ENCODE measurements around the gene SLC11A2. TPM values are rescaled to one million over a fixed set of nuclear protein-coding genes. Genes with fewer than 3 reads are reported as not detected.

The SLC11A2 gene
- total and polyA plus RNA-seq, 2 of the 8 experiments (the other 6 are each of a cell fraction or from before 2014, with no cell fraction given): 55.0 to 61.5 TPM

DNA sequence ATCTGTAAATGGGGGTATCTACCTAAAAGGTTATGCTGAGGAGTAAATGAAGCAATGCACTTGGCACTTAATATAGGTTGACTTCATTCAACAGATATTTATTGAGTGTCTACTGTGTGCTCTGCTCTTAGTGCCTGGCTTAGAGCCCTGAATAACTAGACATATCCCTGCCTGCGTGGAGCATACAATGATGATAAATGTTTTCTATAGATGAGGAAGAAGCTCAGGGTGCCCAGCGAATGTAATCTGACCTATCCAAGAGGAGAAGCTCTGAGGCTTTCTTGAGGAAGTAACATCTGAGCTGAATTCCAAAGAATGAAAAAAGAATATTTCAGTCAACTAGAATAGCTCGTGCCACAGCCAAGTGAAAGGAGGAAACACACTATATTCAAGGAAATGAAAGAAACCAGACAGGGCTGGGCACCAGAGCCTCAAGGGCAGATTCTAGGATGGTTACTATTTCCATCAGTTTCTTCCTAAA lies 91.8 kb downstream of the SLC11A2 start:
- Histone ChIP-seq H3K4ac (replicated peaks; ENCODE audit: insufficient read length, low read depth, low read length) (no peak overlapping the region), H3K27me3 (replicated peaks in 1 of 4; ENCODE audit: control insufficient read depth in 3 of 4, extremely low read depth in 1 of 4, insufficient read depth in 3 of 4, low read length in 3 of 4) (no peaks in the 10 kb centered on the region), H3K18ac (ENCODE audit: extremely low read depth, low read length) (no peak overlapping the region), H3K79me1 (ENCODE audit: low read depth, low read length) (no peaks in the 10 kb centered on the region), H4K8ac (ENCODE audit: extremely low read depth, insufficient read depth, low read length) (no peak overlapping the region), H3K79me2 (ENCODE audit: control insufficient read depth in 1 of 2, insufficient read depth in 2 of 2, low read length in 2 of 2) (no peaks in the 10 kb centered on the region), H2BK15ac (ENCODE audit: low read length) (no peak overlapping the region), H4K5ac (ENCODE audit: insufficient read length, low read depth, low read length) (no peak overlapping the region), H3K4me3 (ENCODE audit: extremely low read depth in 1 of 4, insufficient read depth in 2 of 4, low read depth in 3 of 4, low read length in 4 of 4) (no peak overlapping the region), H3K36me3 (ENCODE audit: control insufficient read depth in 2 of 4, insufficient read depth in 4 of 4, low read length in 3 of 4) (no peaks in the 10 kb centered on the region), H2BK20ac (ENCODE audit: low read length) (no peak overlapping the region), H3K4me2 (ENCODE audit: insufficient read depth in 1 of 2, low read depth in 2 of 2, low read length in 2 of 2) (no peak overlapping the region), H3K56ac (replicated peaks; ENCODE audit: insufficient read length, low read depth, low read length) (no peak overlapping the region), H2AFZ (ENCODE audit: low read length) (no peak overlapping the region), H2BK120ac (replicated peaks; ENCODE audit: low read depth, low read length) (no peak overlapping the region), H2AK5ac (ENCODE audit: low read depth, low read length) (no peak overlapping the region), H3K23me2 (ENCODE audit: low read depth, low read length) (no peaks in the 10 kb centered on the region), H3K14ac (ENCODE audit: insufficient read length) (no peak overlapping the region), H2BK12ac (ENCODE audit: low read depth, low read length) (no peak overlapping the region), H3K23ac (ENCODE audit: insufficient read length) (no peak overlapping the region), H3K4me1 (replicated peaks in 1 of 4; ENCODE audit: control insufficient read depth in 3 of 4, insufficient read depth in 4 of 4, low read length in 3 of 4) (no peaks in the 10 kb centered on the region), H4K20me1 (replicated peaks in 1 of 2; ENCODE audit: control insufficient read depth in 1 of 2, insufficient read depth in 2 of 2, low read length in 2 of 2) (no peaks in the 10 kb centered on the region), H3K9me3 (ENCODE audit: insufficient read depth in 2 of 2, low read depth in 1 of 2, low read length in 1 of 2) (no peaks in the 10 kb centered on the region), H3K27ac (ENCODE audit: low read depth, low read length) (no peak overlapping the region), H3K9ac (replicated peaks in 1 of 4; ENCODE audit: extremely low read depth in 1 of 4, low read depth in 3 of 4, low read length in 3 of 4) (no peak overlapping the region), H2BK5ac (ENCODE audit: low read depth, low read length) (no peak overlapping the region), H4K91ac (replicated peaks; ENCODE audit: insufficient read length, low read length) (no peak overlapping the region)
- no peak for DNase-seq (ENCODE audit: low read depth in 1 of 2, low spot score in 2 of 2)
- ChIA-PET POLR2A (ENCODE audit: partially characterized antibody) (interaction anchor here (1.1 kb wide), 1 partner anchor 10 kb away, joined by 3 read pairs; a partner anchor contains a TSS), CTCF (ENCODE audit: partially characterized antibody) (no interaction called here)
- FAIRE-seq: no peak
- WGBS, 2 experiments (ENCODE audit: extremely low coverage in 1 of 2, insufficient coverage in 1 of 2, insufficient read length in 1 of 2, insufficient replicate concordance in 2 of 2, low coverage in 1 of 2, low lambda C conversion rate in 2 of 2, missing lambda C conversion rate in 1 of 2): 76% methylated on average over 3 of the region's 3 CpGs; no CpG with 5 or more reads in 1 of the 2 experiments
- TF ChIP-seq EZH2 (IDR thresholded peaks at IDR 0.05; ENCODE audit: low read depth, low read length, severe bottlenecking) (no peak), TEAD4 (IDR thresholded peaks at IDR 0.05; ENCODE audit: low read depth, low read length) (no peak), TBP (IDR thresholded peaks at IDR 0.05; ENCODE audit: low read depth, low read length) (no peak), SP4 (IDR thresholded peaks at IDR 0.05; ENCODE audit: low read length) (no peak), RFX5 (IDR thresholded peaks at IDR 0.05; ENCODE audit: borderline replicate concordance, low read depth, low read length) (no peak), ATF2 (IDR thresholded peaks at IDR 0.05; ENCODE audit: low read length) (no peak), HDAC6 (IDR thresholded peaks at IDR 0.05; ENCODE audit: low read depth, low read length) (no peak), RAD21 (IDR thresholded peaks at IDR 0.05 in 1 of 2, conservative IDR thresholded peaks at IDR 0.05 in 1 of 2; ENCODE audit: low read depth in 2 of 2, low read length in 2 of 2) (no peak), TAF1 (IDR thresholded peaks at IDR 0.05; ENCODE audit: low read depth, low read length) (no peak), HDAC2 (IDR thresholded peaks at IDR 0.05; ENCODE audit: borderline replicate concordance in 1 of 2, low read depth in 2 of 2, low read length in 2 of 2) (no peak), SIX5 (IDR thresholded peaks at IDR 0.05; ENCODE audit: low read depth, low read length) (no peak)

Measured in H1 (cell line).